ENCODE results near the gene ABTB2. TPM values are rescaled to one million over a fixed set of nuclear protein-coding genes. Genes with fewer than 3 reads are reported as not detected.

Gene ABTB2
- total RNA-seq, 1 experiment from 2014 or later: 5.5 TPM

DNA sequence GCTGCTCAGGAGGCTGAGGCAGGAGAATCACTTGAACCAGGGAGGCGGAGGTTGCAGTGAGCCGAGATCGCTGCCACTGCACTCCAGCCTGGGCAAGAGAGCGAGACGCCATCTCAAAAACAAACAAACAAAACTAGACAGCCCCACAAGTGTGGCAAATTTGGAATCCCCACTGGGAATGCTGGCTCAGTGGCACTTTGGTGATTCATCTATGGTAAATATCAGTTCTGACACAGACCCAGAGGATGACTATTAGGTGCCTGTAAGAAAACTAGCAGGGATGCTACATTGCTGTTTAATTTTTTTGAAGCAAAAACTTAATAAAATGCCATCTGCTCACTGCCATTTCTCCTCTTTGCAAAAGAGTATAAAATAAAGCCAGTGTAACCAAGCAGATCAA, 144.4 kb downstream of the ABTB2 start:
- no peak overlapping the region for H4K8ac ChIP-seq (replicated peaks; ENCODE audit: insufficient read length, low read depth, low read length)
- no peak overlapping the region for H2BK120ac ChIP-seq (ENCODE audit: low read depth, low read length, poor library complexity, severe bottlenecking)
- H3K4me1 ChIP-seq (ENCODE audit: insufficient read depth, low read length): no peaks in the 10 kb centered on the region
- H3K4me2 ChIP-seq (ENCODE audit: insufficient read depth, insufficient read length, low read length): no peak overlapping the region
- no peak overlapping the region for H2AFZ ChIP-seq (ENCODE audit: low read length)
- H4K5ac ChIP-seq (ENCODE audit: insufficient read length, low read depth, low read length): no peak overlapping the region
- no peak overlapping the region for H3K9ac ChIP-seq (ENCODE audit: extremely low read depth, insufficient read length, low read length)
- Mint-ChIP-seq H3K27ac (no peak overlapping the region), H3K27me3 (ENCODE audit: low read depth) (no peaks in the 10 kb centered on the region), H3K4me3 (no peak overlapping the region), H3K9me3 (no peaks in the 10 kb centered on the region), H3K36me3 (ENCODE audit: insufficient read depth in 1 of 3, low read depth in 3 of 3) (no peaks in the 10 kb centered on the region), H3K4me1 (peaks cover 10 to 12% of the 10 kb centered on the region in 2 experiments; a peak in 3 of 4 replicates)
- H4K91ac ChIP-seq (ENCODE audit: insufficient read length, low read depth, low read length): no peak overlapping the region
- no peak overlapping the region for H3K4ac ChIP-seq (ENCODE audit: low read depth, low read length)
- H2AK5ac ChIP-seq (ENCODE audit: insufficient read length, low read length): no peak overlapping the region
- no peak overlapping the region for H2BK15ac ChIP-seq (ENCODE audit: low read depth, low read length)
- no peaks in the 10 kb centered on the region for H3K79me1 ChIP-seq (ENCODE audit: insufficient read depth, low read depth, low read length, poor library complexity, severe bottlenecking)
- H3K27ac ChIP-seq (ENCODE audit: insufficient read length, low read depth, low read length): no peak overlapping the region
- H3K9me3 ChIP-seq (ENCODE audit: control insufficient read depth, low read depth, low read length): no peaks in the 10 kb centered on the region
- H3K23me2 ChIP-seq (ENCODE audit: insufficient read length, low read depth, low read length, poor library complexity, severe bottlenecking): no peaks in the 10 kb centered on the region
- no peak overlapping the region for H3K14ac ChIP-seq (ENCODE audit: insufficient read depth, low read length)
- H2BK5ac ChIP-seq (ENCODE audit: insufficient read length, low read length): no peak overlapping the region
- TF ChIP-seq, protein P1, sequence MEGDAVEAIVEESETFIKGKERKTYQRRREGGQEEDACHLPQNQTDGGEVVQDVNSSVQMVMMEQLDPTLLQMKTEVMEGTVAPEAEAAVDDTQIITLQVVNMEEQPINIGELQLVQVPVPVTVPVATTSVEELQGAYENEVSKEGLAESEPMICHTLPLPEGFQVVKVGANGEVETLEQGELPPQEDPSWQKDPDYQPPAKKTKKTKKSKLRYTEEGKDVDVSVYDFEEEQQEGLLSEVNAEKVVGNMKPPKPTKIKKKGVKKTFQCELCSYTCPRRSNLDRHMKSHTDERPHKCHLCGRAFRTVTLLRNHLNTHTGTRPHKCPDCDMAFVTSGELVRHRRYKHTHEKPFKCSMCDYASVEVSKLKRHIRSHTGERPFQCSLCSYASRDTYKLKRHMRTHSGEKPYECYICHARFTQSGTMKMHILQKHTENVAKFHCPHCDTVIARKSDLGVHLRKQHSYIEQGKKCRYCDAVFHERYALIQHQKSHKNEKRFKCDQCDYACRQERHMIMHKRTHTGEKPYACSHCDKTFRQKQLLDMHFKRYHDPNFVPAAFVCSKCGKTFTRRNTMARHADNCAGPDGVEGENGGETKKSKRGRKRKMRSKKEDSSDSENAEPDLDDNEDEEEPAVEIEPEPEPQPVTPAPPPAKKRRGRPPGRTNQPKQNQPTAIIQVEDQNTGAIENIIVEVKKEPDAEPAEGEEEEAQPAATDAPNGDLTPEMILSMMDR (conservative IDR thresholded peaks at IDR 0.05): no peak
- no CpG with 5 or more reads among the region's 5 CpGs for WGBS (ENCODE audit: extremely low coverage, insufficient read length, low lambda C conversion rate)
- H2BK20ac ChIP-seq (ENCODE audit: low read depth, low read length, poor library complexity, severe bottlenecking): no peak overlapping the region
- H3K23ac ChIP-seq (ENCODE audit: insufficient read length, low read depth, low read length): no peak overlapping the region
- no peaks in the 10 kb centered on the region for H3K79me2 ChIP-seq (ENCODE audit: insufficient read depth, low read length)
- H3K18ac ChIP-seq (ENCODE audit: insufficient read length, low read depth, low read length): no peak overlapping the region
- no peaks in the 10 kb centered on the region; the same call in 1 of the 2 replicates for H3K27me3 ChIP-seq (ENCODE audit: insufficient read depth, low read length)
- H3K56ac ChIP-seq (ENCODE audit: insufficient read length, low read depth, low read length): no peak overlapping the region
- DNase-seq: no peak
- no peaks in the 10 kb centered on the region for H4K20me1 ChIP-seq (ENCODE audit: control insufficient read depth, insufficient read depth, insufficient read length)
- H3T11ph ChIP-seq (ENCODE audit: low read length): no peak overlapping the region
- no peak overlapping the region for H2BK12ac ChIP-seq (ENCODE audit: insufficient read length, low read depth, low read length)
